ENCODE data around the gene PSME1.

DNA sequence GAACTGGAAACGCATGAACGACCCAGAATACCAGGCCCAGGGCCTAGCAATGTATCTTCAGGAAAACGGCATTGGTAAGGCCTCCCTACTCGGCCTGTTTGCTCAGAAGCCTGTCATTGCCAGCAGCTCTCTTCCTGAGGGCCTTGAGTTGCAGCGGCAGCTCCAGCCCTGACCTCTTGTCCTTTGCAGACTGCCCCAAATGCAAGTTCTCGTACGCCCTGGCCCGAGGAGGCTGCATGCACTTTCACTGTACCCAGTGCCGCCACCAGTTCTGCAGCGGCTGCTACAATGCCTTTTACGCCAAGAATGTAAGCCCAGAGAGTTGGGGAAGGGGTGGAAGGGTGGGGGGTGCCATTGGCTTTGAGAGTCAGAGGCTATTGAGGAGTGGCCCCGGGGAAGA, 21.3 kb downstream of the PSME1 start:
- TF ChIP-seq CTCF (IDR thresholded peaks at IDR 0.05; ENCODE audit: borderline replicate concordance, extremely low read depth, low read length, poor library complexity, severe bottlenecking) (no peak), EZH2 (IDR thresholded peaks at IDR 0.05; ENCODE audit: borderline replicate concordance, low read depth, low read length, severe bottlenecking) (no peak)
